MM.1S (cell line): ENCODE measurements around the gene L3MBTL4.

Experiments
- DNase-seq: peaks from one replicate; pipeline ENCODE4 v3.0.0-alpha.2; 2015
- H2AFZ ChIP-seq: fragments of 300-600 bp; sonication (generic); 2 replicates; pipeline ENCODE4 v1.6.0; 2016; ENCODE audit warnings: antibody characterized with exemption, low read length
- H3F3A ChIP-seq: fragments of 300-600 bp; sonication (generic); 2 replicates; pipeline ENCODE4 v1.6.1; 2016; ENCODE audit warnings: mild to moderate bottlenecking, antibody characterized with exemption, low read length, moderate library complexity, mixed read lengths; ENCODE audit not compliant: insufficient read depth
- H3K27ac ChIP-seq: fragments of 300-600 bp; sonication (generic); 2 replicates; pipeline ENCODE4 v1.5.1; 2016; ENCODE audit warnings: mild to moderate bottlenecking, low read length
- H3K27me3 ChIP-seq: fragments of 300-600 bp; sonication (generic); replicated peaks from 2 replicates; pipeline ENCODE4 v1.6.0; 2016; ENCODE audit warnings: low read length; ENCODE audit not compliant: insufficient read depth
- H3K36me3 ChIP-seq: fragments of 300-600 bp; sonication (generic); replicated peaks from 2 replicates; pipeline ENCODE4 v1.6.1; 2016; ENCODE audit warnings: mild to moderate bottlenecking, low read length, mixed read lengths; ENCODE audit not compliant: insufficient read depth
- H3K4me1 ChIP-seq: fragments of 300-600 bp; sonication (generic); 2 replicates; pipeline ENCODE4 v1.6.1; 2016; ENCODE audit warnings: low read length, mixed read lengths
- H3K4me2 ChIP-seq: fragments of 300-600 bp; sonication (generic); 2 replicates; pipeline ENCODE4 v1.6.0; 2016; ENCODE audit warnings: low read depth, low read length
- H3K4me3 ChIP-seq: fragments of 300-600 bp; sonication (generic); 2 replicates; pipeline ENCODE4 v1.5.1; 2016; ENCODE audit warnings: low read length, mixed read lengths
- H3K79me2 ChIP-seq: fragments of 300-600 bp; sonication (generic); 2 replicates; pipeline ENCODE4 v1.6.1; 2016; ENCODE audit warnings: mixed run types, low read length, mixed read lengths
- H3K9ac ChIP-seq: fragments of 300-600 bp; sonication (generic); 2 replicates; pipeline ENCODE4 v1.6.1; 2016; ENCODE audit warnings: low read length, mixed read lengths
- H3K9me2 ChIP-seq: fragments of 300-600 bp; sonication (generic); replicated peaks from 2 replicates; pipeline ENCODE4 v1.6.1; 2016; ENCODE audit warnings: mild to moderate bottlenecking, low read length, mixed read lengths; ENCODE audit not compliant: insufficient read depth
- H3K9me3 ChIP-seq: fragments of 300-600 bp; sonication (generic); replicated peaks from 2 replicates; pipeline ENCODE4 v1.6.1; 2016; ENCODE audit warnings: mild to moderate bottlenecking, low read length, mixed read lengths; ENCODE audit not compliant: insufficient read depth
- H4K20me1 ChIP-seq: fragments of 300-600 bp; sonication (generic); 2 replicates; pipeline ENCODE4 v1.6.1; 2016; ENCODE audit warnings: mild to moderate bottlenecking, low read length, moderate library complexity, mixed read lengths; ENCODE audit not compliant: insufficient read depth
- CTCF ChIP-seq: fragments of 300-600 bp; sonication (generic); IDR thresholded peaks from 2 replicates; pipeline ENCODE4 v1.5.1; 2016; ENCODE audit warnings: antibody characterized with exemption, low read length, mixed read lengths
- EZH2 ChIP-seq: fragments of 300-600 bp; sonication (generic); optimal IDR thresholded peaks from 2 replicates; pipeline ENCODE3; 2017; ENCODE audit warnings: low read depth, mild to moderate bottlenecking, antibody characterized with exemption, low read length, mixed read lengths
- EZH2phosphoT487 ChIP-seq: fragments of 300-600 bp; sonication (generic); IDR thresholded peaks from 2 replicates; pipeline ENCODE4 v1.6.1; 2018; ENCODE audit warnings: antibody characterized with exemption, low read length

L3MBTL4 gene

GRCh38 chr18:6423289-6423688, 8.6 kb upstream of the L3MBTL4 start:
- Histone ChIP-seq H3K4me2 (no peak overlapping the region), H3K9me2 (no peaks in the 10 kb centered on the region), H3F3A (peaks cover 7% of the 10 kb centered on the region), H3K36me3 (no peaks in the 10 kb centered on the region), H3K4me1 (peaks cover 12% of the 10 kb centered on the region), H4K20me1 (no peaks in the 10 kb centered on the region), H3K27me3 (no peaks in the 10 kb centered on the region), H3K9ac (no peak overlapping the region), H3K79me2 (no peaks in the 10 kb centered on the region), H3K27ac (no peak overlapping the region), H3K9me3 (no peaks in the 10 kb centered on the region), H2AFZ (no peak overlapping the region), H3K4me3 (no peak overlapping the region)
- no peak for DNase-seq
- TF ChIP-seq EZH2phosphoT487, result no peak

- peak overlapping the region; percentile 54; the same call in 1 of the 2 replicates for H3K27ac ChIP-seq
- TF ChIP-seq CTCF (peak; percentile 21), EZH2phosphoT487 (no peak)
Measured at GRCh38 chr18:6414118-6414722, 491 bp downstream of the L3MBTL4 start.

GRCh38 chr18:6413579-6414117, 1.1 kb downstream of the L3MBTL4 start:
- DNase-seq, result no peak
- Histone ChIP-seq H3K9me3 (no peaks in the 10 kb centered on the region), H3K4me2 (peak overlapping the region; percentile 94), H3K9me2 (no peaks in the 10 kb centered on the region), H3K27ac (peak overlapping the region; percentile 54; the same call in 1 of the 2 replicates), H3F3A (no peaks in the 10 kb centered on the region; the same call in 1 of the 2 replicates), H3K79me2 (peaks cover 54% of the 10 kb centered on the region), H3K4me1 (peaks cover 11% of the 10 kb centered on the region; the same call in 1 of the 2 replicates), H3K36me3 (0 out of 2 replicates have a peak, but pooled peaks cover 2% of the 10 kb centered on the region), H3K4me3 (peak overlapping the region; percentile 88), H3K9ac (peak overlapping the region; percentile 85), H4K20me1 (no peaks in the 10 kb centered on the region), H3K27me3 (no peaks in the 10 kb centered on the region), H2AFZ (peak overlapping the region; percentile 88)
- TF ChIP-seq EZH2phosphoT487 (no peak), EZH2 (no peak), CTCF (no peak)

More at GRCh38 chr18:6414118-6414722, 491 bp downstream of the L3MBTL4 start:
- Histone ChIP-seq H3K9me3 (no peaks in the 10 kb centered on the region), H3K4me3 (peak overlapping the region; percentile 88), H3K79me2 (peaks cover 49% of the 10 kb centered on the region), H3K4me2 (peak overlapping the region; percentile 94), H3K36me3 (0 out of 2 replicates have a peak, but pooled peaks cover 2% of the 10 kb centered on the region), H3K27me3 (no peaks in the 10 kb centered on the region), H4K20me1 (no peaks in the 10 kb centered on the region), H2AFZ (peak overlapping the region; percentile 88), H3K9ac (peak overlapping the region; percentile 85), H3K9me2 (no peaks in the 10 kb centered on the region), H3F3A (no peaks in the 10 kb centered on the region; the same call in 1 of the 2 replicates), H3K4me1 (peaks cover 11% of the 10 kb centered on the region; the same call in 1 of the 2 replicates)
- peak; percentile 86 for DNase-seq
